Type B pancreatic cell (in vitro differentiated cells): ENCODE data around the gene DNPEP. TPM values are rescaled to one million over a fixed set of nuclear protein-coding genes. Genes with fewer than 3 reads are reported as not detected.

Experiments
- DNase-seq: peaks from one replicate; pipeline ENCODE4 v3.0.0; 2021; ENCODE audit warnings: mixed read lengths; ENCODE audit not compliant: unreplicated experiment; ENCODE audit errors: extremely low spot score
- H3K27ac Mint-ChIP-seq: 2 replicates; pipeline ENCODE4 v1.8.0; 2021; ENCODE audit warnings: mild to moderate bottlenecking, mixed read lengths
- H3K27me3 Mint-ChIP-seq: 2 replicates; pipeline ENCODE4 v1.8.0; 2021; ENCODE audit warnings: mixed read lengths
- H3K36me3 Mint-ChIP-seq: 2 replicates; pipeline ENCODE4 v1.8.0; 2021; ENCODE audit warnings: mixed read lengths
- H3K4me1 Mint-ChIP-seq: one replicate; pipeline ENCODE4 v1.8.0; 2021; ENCODE audit warnings: mixed read lengths; ENCODE audit not compliant: unreplicated experiment
- H3K4me3 Mint-ChIP-seq: 2 replicates; pipeline ENCODE4 v1.8.0; 2021; ENCODE audit warnings: mild to moderate bottlenecking, mixed read lengths
- H3K9me3 Mint-ChIP-seq: 2 replicates; pipeline ENCODE4 v1.8.0; 2021; ENCODE audit warnings: mixed read lengths
- total RNA-seq: library from RNA; stranded (reverse); gene quantifications from 2 replicates; pipeline ENCODE4 v1.2.1, GENCODE V29; 2021; ENCODE audit warnings: low replicate concordance
- TF ChIP-seq, protein P1 (sequence below): fragments of 200-600 bp; sonication (generic); conservative IDR thresholded peaks from 2 replicates; pipeline ENCODE4 v1.5.0; 2021; ENCODE audit warnings: antibody characterized with exemption, mild to moderate bottlenecking

Gene DNPEP
- total RNA-seq, 1 donor from 2014 or later: 54.1 TPM

DNA sequence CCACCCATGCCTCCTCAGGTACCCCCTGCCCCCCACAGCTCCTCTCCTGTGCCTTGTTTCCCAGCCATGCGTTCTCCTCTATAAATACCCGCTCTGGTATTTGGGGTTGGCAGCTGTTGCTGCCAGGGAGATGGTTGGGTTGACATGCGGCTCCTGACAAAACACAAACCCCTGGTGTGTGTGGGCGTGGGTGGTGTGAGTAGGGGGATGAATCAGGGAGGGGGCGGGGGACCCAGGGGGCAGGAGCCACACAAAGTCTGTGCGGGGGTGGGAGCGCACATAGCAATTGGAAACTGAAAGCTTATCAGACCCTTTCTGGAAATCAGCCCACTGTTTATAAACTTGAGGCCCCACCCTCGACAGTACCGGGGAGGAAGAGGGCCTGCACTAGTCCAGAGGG is 29.7 kb upstream of the DNPEP start:
- peaks cover 50% of the 10 kb centered on the region for H3K27me3 Mint-ChIP-seq
- TF ChIP-seq, protein P1, sequence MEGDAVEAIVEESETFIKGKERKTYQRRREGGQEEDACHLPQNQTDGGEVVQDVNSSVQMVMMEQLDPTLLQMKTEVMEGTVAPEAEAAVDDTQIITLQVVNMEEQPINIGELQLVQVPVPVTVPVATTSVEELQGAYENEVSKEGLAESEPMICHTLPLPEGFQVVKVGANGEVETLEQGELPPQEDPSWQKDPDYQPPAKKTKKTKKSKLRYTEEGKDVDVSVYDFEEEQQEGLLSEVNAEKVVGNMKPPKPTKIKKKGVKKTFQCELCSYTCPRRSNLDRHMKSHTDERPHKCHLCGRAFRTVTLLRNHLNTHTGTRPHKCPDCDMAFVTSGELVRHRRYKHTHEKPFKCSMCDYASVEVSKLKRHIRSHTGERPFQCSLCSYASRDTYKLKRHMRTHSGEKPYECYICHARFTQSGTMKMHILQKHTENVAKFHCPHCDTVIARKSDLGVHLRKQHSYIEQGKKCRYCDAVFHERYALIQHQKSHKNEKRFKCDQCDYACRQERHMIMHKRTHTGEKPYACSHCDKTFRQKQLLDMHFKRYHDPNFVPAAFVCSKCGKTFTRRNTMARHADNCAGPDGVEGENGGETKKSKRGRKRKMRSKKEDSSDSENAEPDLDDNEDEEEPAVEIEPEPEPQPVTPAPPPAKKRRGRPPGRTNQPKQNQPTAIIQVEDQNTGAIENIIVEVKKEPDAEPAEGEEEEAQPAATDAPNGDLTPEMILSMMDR: no peak
- H3K4me1 Mint-ChIP-seq: peaks cover 9% of the 10 kb centered on the region
- DNase-seq: no peak
- no peaks in the 10 kb centered on the region for H3K9me3 Mint-ChIP-seq
- no peaks in the 10 kb centered on the region for H3K36me3 Mint-ChIP-seq
- H3K4me3 Mint-ChIP-seq: no peak overlapping the region
- H3K27ac Mint-ChIP-seq: no peak overlapping the region

DNA sequence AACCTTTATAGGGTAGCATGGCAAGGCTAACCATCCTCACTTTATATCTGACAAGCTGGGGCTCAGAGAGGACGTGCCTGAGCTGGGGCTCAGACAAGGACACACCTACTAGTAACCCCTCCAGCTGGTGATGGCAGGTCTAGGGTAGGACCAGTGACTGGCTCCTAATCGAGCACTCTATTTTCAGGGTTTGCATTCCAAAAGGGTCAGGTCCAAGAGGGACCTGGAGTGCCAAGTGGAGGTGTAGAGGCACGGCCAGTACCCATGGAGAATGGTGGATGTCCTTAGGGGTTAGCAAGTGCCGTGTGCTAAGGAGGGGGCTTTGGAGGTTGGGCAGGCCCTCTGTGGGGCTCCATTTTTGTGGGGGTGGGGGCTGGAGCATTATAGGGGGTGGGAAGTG is 29.2 kb upstream of the DNPEP start:
- Mint-ChIP-seq H3K27me3 (peaks cover 50% of the 10 kb centered on the region), H3K4me1 (peaks cover 9% of the 10 kb centered on the region), H3K27ac (no peak overlapping the region), H3K9me3 (no peaks in the 10 kb centered on the region), H3K36me3 (no peaks in the 10 kb centered on the region), H3K4me3 (peak overlapping the region; percentile 49)
- DNase-seq: no peak
- TF ChIP-seq, protein P1: no peak

DNA sequence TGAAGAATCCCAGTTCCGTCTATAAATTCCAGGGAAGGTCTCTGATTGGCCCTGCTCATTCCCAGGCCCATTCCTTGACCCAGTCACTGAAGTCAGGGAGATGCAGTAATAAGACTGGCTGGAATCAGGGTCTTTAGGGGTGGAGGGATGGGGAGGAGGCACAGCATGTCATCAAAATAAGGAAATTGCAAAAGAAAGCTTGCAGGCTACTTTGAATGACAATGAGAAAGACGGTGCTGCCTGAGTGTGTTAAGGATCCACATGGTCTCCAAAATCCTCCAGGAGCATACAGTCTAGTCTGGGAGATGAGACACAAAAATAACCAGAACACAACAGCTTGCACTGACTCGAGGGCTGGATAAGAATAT is 28.5 kb upstream of the DNPEP start:
- Mint-ChIP-seq H3K27ac (no peak overlapping the region), H3K36me3 (no peaks in the 10 kb centered on the region), H3K4me1 (peaks cover 9% of the 10 kb centered on the region), H3K27me3 (peaks cover 50% of the 10 kb centered on the region), H3K4me3 (no peak overlapping the region), H3K9me3 (no peaks in the 10 kb centered on the region)
- DNase-seq: no peak
- TF ChIP-seq, protein P1: no peak

DNA sequence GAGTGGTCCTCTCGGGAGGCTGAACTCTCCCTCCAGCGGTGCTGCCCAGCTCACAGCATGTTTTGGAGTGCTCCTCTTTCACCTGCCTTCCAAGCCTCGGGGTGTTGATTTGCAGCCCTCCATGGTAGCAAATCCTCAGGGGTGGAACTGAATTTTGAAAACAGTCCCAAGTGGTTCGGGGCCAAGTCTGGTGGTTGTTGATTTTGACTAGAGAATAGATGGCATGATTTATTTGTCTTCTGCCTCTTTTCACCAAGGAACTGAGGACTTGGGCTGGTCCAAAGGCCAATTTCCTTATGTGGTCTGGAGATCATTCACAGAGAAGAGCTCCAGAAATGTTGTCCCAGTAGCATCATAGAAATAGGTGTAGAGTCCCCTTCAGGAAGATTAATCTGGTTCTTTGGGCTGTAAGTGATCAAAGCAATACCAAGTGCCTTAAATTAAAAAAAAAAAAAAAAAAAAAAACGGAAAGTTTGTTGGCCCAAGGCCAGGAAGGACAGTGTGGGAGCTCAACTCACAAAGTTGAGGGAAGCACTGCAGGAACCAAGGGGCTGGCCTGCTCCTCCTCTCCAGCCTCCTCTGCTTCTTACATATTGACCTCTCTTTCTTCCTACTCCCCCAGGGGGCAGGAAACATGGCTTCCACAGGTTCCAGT is 28.0 kb upstream of the DNPEP start:
- Mint-ChIP-seq H3K27ac (no peak overlapping the region), H3K36me3 (no peaks in the 10 kb centered on the region), H3K9me3 (no peaks in the 10 kb centered on the region), H3K4me3 (no peak overlapping the region), H3K4me1 (peaks cover 9% of the 10 kb centered on the region), H3K27me3 (peaks cover 47% of the 10 kb centered on the region)
- no peak for DNase-seq
- TF ChIP-seq, protein P1: no peak

DNA sequence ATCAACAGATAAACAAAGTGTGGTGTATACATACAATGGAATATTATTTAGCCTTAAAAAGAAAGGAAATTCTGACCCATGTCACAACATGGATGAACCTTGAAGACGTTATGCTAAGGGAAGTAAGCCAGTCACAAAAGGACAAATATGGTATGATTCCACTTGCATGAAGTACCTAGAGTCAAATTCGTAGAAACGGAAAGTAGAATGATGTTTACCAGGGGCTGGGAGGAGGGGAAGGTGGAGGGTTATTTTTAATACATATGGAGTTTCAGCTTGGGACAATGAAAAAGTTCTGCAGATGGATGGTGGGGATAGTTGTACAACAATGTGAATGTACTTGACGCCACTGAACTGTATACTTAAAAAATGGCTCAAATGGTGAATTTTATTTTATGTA is 27.1 kb upstream of the DNPEP start:
- Mint-ChIP-seq H3K4me1 (peaks cover 5% of the 10 kb centered on the region), H3K9me3 (no peaks in the 10 kb centered on the region), H3K36me3 (no peaks in the 10 kb centered on the region), H3K4me3 (no peak overlapping the region), H3K27ac (no peak overlapping the region), H3K27me3 (peaks cover 40% of the 10 kb centered on the region)
- DNase-seq: no peak
- TF ChIP-seq, protein P1: no peak

DNA sequence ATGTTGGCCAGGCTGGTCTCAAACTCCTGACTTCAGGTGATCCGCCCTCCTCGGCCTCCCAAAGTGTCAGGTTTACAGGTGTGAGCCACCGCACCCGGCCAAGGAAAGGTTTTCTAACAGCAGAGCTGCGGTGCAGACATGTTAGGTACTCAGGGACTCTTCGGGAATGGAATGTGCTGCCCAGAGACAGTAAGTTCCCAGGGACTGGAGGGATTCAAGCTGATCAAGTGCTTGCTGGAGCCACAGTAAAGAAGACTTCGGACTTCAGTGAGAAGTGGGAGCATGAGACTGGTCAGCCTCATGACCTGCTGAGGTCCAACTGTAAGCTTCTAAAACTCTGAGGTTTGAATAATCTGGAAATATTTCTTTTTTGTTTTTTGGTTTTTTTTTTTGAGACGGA is 22.7 kb upstream of the DNPEP start:
- Mint-ChIP-seq H3K36me3 (no peaks in the 10 kb centered on the region), H3K4me1 (peaks cover 4% of the 10 kb centered on the region), H3K4me3 (no peak overlapping the region), H3K9me3 (no peaks in the 10 kb centered on the region), H3K27ac (no peak overlapping the region), H3K27me3 (peaks cover 25% of the 10 kb centered on the region)
- TF ChIP-seq, protein P1: no peak
- no peak for DNase-seq
